Effector memory CD4-positive, alpha-beta T cell (primary cell): ENCODE results near the gene BAZ1B.
"Not testable (repeated sequence)": the region's sequence is repeated elsewhere in the genome, so short reads cannot be mapped to it uniquely, and the experiment has no call there.

Source experiments
- DNase-seq, 3 donors: peaks; one replicate each; pipeline ENCODE4 v3.0.0-alpha.2; 2020
- H3K27ac ChIP-seq: 2 replicates; pipeline ENCODE4 v1.7.0; 2013; ENCODE audit warnings: mild to moderate bottlenecking, low read length, moderate library complexity; ENCODE audit not compliant: insufficient read depth, poor library complexity, severe bottlenecking
- H3K27me3 ChIP-seq: replicated peaks from 2 replicates; pipeline ENCODE4 v1.7.0; 2013; ENCODE audit warnings: mild to moderate bottlenecking, low read length; ENCODE audit not compliant: insufficient read depth, control insufficient read depth, poor library complexity, severe bottlenecking
- H3K36me3 ChIP-seq: 2 replicates; pipeline ENCODE4 v1.7.0; 2013; ENCODE audit warnings: mild to moderate bottlenecking, low read length, moderate library complexity; ENCODE audit not compliant: control insufficient read depth, insufficient read depth
- H3K4me1 ChIP-seq: 2 replicates; pipeline ENCODE4 v1.7.0; 2013; ENCODE audit warnings: low read length, mild to moderate bottlenecking; ENCODE audit not compliant: control insufficient read depth, insufficient read depth, poor library complexity, severe bottlenecking
- H3K4me3 ChIP-seq: 2 replicates; pipeline ENCODE4 v1.7.0; 2013; ENCODE audit warnings: low read length, low read depth, mild to moderate bottlenecking; ENCODE audit not compliant: insufficient read depth, poor library complexity, severe bottlenecking
- H3K9me3 ChIP-seq: 2 replicates; pipeline ENCODE4 v1.7.0; 2013; ENCODE audit warnings: mild to moderate bottlenecking, low read length, moderate library complexity; ENCODE audit not compliant: control insufficient read depth

The BAZ1B gene

GRCh38 chr7:73504920-73505319 is 17.2 kb downstream of the BAZ1B start:
- Histone ChIP-seq H3K4me3 (no peak overlapping the region), H3K27me3 (no peaks in the 10 kb centered on the region), H3K9me3 (no peaks in the 10 kb centered on the region), H3K27ac (no peak overlapping the region), H3K4me1 (no peaks in the 10 kb centered on the region), H3K36me3 (peaks cover 76% of the 10 kb centered on the region)
- no peak for DNase-seq

- no peak for DNase-seq
- no peaks in the 10 kb centered on the region for H3K9me3 ChIP-seq
- no peak overlapping the region for H3K4me3 ChIP-seq
- no peaks in the 10 kb centered on the region for H3K27me3 ChIP-seq
- H3K4me1 ChIP-seq, result no peaks in the 10 kb centered on the region
- peaks cover 75% of the 10 kb centered on the region for H3K36me3 ChIP-seq
- no peak overlapping the region for H3K27ac ChIP-seq
Measured at GRCh38 chr7:73504017-73504416, 18.1 kb downstream of the BAZ1B start.

DNA sequence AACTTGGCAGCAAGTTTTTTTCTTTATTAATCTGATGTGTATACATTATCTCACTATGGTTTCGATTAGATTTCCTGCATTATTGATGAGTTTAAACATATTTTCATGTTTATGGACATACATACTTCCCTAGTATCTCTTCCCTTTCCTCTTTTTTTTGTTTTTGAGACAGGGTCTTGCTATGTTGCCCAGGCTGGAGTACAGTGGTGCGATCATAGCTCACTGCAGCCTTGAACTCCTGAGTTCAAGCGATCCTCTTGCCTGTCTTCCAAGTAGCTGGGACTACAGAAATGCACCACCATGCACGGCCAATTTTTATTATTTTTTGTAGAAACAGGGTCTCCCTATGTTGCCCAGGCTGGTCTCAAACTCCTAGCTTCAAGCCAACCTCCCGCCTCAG is 18.9 kb downstream of the BAZ1B start:
- Histone ChIP-seq H3K27me3 (no peaks in the 10 kb centered on the region), H3K36me3 (peaks cover 76% of the 10 kb centered on the region), H3K27ac (no peak overlapping the region), H3K4me3 (no peak overlapping the region), H3K4me1 (no peaks in the 10 kb centered on the region), H3K9me3 (no peaks in the 10 kb centered on the region)
- DNase-seq, result no peak

DNA sequence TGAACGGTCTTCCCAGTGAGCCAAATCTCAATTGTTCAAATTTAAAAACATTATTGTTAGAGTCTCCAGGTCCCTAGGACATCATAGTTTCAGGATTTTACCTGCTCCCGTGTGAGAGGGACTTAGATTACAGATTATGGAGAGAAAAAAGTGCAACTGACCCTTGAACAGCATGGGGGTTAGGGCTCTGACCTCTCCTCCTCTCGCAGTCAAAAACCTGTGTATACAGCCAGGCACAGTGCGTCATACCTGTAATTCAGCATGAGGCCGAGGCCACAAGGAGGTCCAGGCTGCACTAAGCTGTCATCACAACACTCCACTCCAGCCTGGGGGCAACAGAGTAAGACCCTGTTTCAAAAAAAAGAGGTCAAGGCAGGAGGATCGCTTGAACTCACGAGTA is 25.5 kb downstream of the BAZ1B start:
- no peaks in the 10 kb centered on the region for H3K4me1 ChIP-seq
- no peak overlapping the region for H3K4me3 ChIP-seq
- H3K36me3 ChIP-seq, result peaks cover 72% of the 10 kb centered on the region
- H3K27me3 ChIP-seq, result no peaks in the 10 kb centered on the region
- DNase-seq, result no peak
- H3K27ac ChIP-seq, result no peak overlapping the region
- H3K9me3 ChIP-seq, result no peaks in the 10 kb centered on the region

DNA sequence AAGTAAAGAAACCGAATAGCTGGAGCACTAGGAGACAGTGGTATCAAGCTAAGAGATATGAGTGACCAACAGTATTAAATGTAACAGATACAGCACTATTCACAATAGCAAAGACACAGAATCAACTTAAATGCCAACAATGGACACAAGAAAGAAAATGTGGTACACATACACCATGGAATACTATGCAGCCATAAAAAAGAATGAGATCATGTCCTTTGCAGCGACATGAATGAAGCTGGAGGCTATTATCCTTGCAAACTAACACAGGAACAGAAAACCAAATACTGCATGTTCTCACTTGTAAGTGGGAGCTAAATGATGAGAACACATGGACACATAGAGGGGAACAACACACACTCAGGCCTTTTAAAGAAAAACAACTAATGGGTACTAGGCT is 26.6 kb downstream of the BAZ1B start:
- DNase-seq, H3K27ac ChIP-seq, H3K4me3 ChIP-seq, H3K9me3 ChIP-seq, H3K4me1 ChIP-seq, H3K27me3 ChIP-seq: not testable (repeated sequence)
- peaks cover 77% of the 10 kb centered on the region for H3K36me3 ChIP-seq

DNA sequence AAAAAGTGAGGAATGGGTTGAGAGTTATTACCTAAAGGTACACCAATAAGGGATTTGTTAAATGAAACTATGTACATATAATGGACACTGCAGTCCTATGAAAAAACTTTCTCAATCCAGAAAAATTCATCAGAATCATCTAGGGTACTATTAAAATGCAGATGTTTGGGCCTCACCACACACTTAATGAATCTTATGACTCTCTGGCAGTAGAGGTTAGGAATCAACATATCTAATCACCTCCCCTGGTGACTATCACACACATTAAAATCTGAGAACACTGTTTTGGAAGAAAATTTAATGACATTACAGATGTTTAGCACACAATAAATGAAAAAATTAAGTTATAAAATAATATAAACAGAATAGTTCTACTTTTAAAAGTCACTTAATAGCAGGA is 32.1 kb downstream of the BAZ1B start:
- Histone ChIP-seq H3K4me3 (no peak overlapping the region), H3K27ac (no peak overlapping the region), H3K9me3 (no peaks in the 10 kb centered on the region), H3K36me3 (peaks cover 84% of the 10 kb centered on the region), H3K4me1 (no peaks in the 10 kb centered on the region), H3K27me3 (no peaks in the 10 kb centered on the region)
- DNase-seq, result no peak

- H3K36me3 ChIP-seq, result peaks cover 77% of the 10 kb centered on the region
- H3K4me3 ChIP-seq, result no peak overlapping the region
- no peak overlapping the region for H3K27ac ChIP-seq
- DNase-seq, result no peak
- no peaks in the 10 kb centered on the region for H3K27me3 ChIP-seq
- no peaks in the 10 kb centered on the region for H3K9me3 ChIP-seq
- no peaks in the 10 kb centered on the region for H3K4me1 ChIP-seq
Measured at GRCh38 chr7:73487486-73487885, 34.6 kb downstream of the BAZ1B start.

GRCh38 chr7:73483171-73483570 is 38.9 kb downstream of the BAZ1B start:
- no peaks in the 10 kb centered on the region for H3K4me1 ChIP-seq
- no peaks in the 10 kb centered on the region for H3K9me3 ChIP-seq
- peaks cover 59% of the 10 kb centered on the region for H3K36me3 ChIP-seq
- no peak overlapping the region for H3K27ac ChIP-seq
- H3K4me3 ChIP-seq, result no peak overlapping the region
- no peak for DNase-seq
- no peaks in the 10 kb centered on the region for H3K27me3 ChIP-seq

GRCh38 chr7:73482746-73483145 is 39.3 kb downstream of the BAZ1B start:
- no peak for DNase-seq
- H3K36me3 ChIP-seq, result peaks cover 59% of the 10 kb centered on the region

DNA sequence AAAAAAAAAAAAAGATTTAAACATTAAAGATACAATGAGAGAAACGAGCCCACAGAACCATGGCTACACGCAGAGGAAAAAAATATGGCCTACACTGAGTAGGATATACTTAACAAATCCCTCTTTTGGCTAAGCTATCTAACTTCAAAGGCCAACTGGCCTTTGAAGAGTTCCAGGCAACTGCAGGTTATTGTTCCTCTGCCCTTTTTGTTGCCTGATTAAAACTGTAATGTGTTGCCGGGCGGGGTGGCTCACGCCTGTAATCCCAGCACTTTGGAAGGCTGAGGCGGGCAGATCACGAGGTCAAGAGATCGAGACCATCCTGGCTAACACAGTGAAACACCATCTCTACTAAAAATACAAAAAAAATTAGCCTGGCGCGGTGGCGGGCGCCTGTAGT is 40.6 kb downstream of the BAZ1B start:
- H3K27me3 ChIP-seq, H3K9me3 ChIP-seq, DNase-seq, H3K4me1 ChIP-seq, H3K4me3 ChIP-seq, H3K27ac ChIP-seq: not testable (repeated sequence)
- peaks cover 59% of the 10 kb centered on the region for H3K36me3 ChIP-seq

More at GRCh38 chr7:73482746-73483145, 39.3 kb downstream of the BAZ1B start:
- Histone ChIP-seq H3K4me3 (no peak overlapping the region), H3K27me3 (no peaks in the 10 kb centered on the region), H3K4me1 (no peaks in the 10 kb centered on the region), H3K9me3 (no peaks in the 10 kb centered on the region), H3K27ac (no peak overlapping the region)

DNA sequence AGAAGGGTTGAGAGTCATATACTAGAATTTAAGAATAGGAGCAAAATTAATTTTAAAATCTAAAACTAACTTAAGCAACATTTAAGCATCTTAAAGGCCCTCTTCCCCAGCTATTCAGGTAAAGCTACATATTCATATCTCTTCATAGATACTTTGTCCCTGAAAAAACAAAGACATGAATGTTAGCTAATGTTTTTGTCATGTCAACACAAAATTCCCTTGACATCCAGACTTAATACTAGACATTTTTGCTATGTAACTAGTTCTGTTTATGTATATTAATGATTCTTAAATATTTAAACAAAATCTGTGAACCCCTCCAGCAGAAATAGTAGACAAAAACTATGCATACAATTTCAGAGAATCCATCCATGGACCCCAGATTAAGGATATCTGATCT is 43.5 kb downstream of the BAZ1B start:
- Histone ChIP-seq H3K27me3 (no peaks in the 10 kb centered on the region), H3K9me3 (no peaks in the 10 kb centered on the region), H3K36me3 (peaks cover 63% of the 10 kb centered on the region), H3K4me1 (no peaks in the 10 kb centered on the region), H3K4me3 (no peak overlapping the region), H3K27ac (no peak overlapping the region)
- DNase-seq, result no peak
